Measurements from ENCODE around the gene CERS3.

The CERS3 gene

GRCh38 chr15:100526027-100526481 lies 2.7 kb downstream of the CERS3 start:
- no peak for DNase-seq

GRCh38 chr15:100525436-100525835 lies 3.3 kb downstream of the CERS3 start:
- no peak for DNase-seq

- no peak for DNase-seq
Observed at GRCh38 chr15:100524326-100524725, 4.4 kb downstream of the CERS3 start.

- no peak for DNase-seq
Observed at GRCh38 chr15:100521907-100522306, 6.8 kb downstream of the CERS3 start.

- DNase-seq: peak; percentile 10 to 13
Observed at GRCh38 chr15:100520132-100520921, 8.4 kb downstream of the CERS3 start.

GRCh38 chr15:100517846-100518245 lies 10.9 kb downstream of the CERS3 start:
- DNase-seq: no peak

- no peak for DNase-seq
Observed at GRCh38 chr15:100516643-100517512, 11.9 kb downstream of the CERS3 start.

GRCh38 chr15:100515758-100516157 lies 13.0 kb downstream of the CERS3 start:
- no peak for DNase-seq

GRCh38 chr15:100508641-100509300 lies 20.0 kb downstream of the CERS3 start:
- DNase-seq: no peak

GRCh38 chr15:100502651-100503050 lies 26.1 kb downstream of the CERS3 start:
- no peak for DNase-seq

GRCh38 chr15:100501117-100501516 lies 27.6 kb downstream of the CERS3 start:
- no peak for DNase-seq

GRCh38 chr15:100500226-100500990 lies 28.3 kb downstream of the CERS3 start:
- no peak for DNase-seq

- DNase-seq: no peak
Observed at GRCh38 chr15:100495861-100496260, 32.9 kb downstream of the CERS3 start.

GRCh38 chr15:100493213-100493612 lies 35.5 kb downstream of the CERS3 start:
- no peak for DNase-seq

- no peak for DNase-seq
Observed at GRCh38 chr15:100484443-100484842, 44.3 kb downstream of the CERS3 start.

- no peak for DNase-seq
Observed at GRCh38 chr15:100483370-100483769, 45.4 kb downstream of the CERS3 start.

- DNase-seq: no peak
Observed at GRCh38 chr15:100476805-100477204, 51.9 kb downstream of the CERS3 start.

- no peak for DNase-seq
Observed at GRCh38 chr15:100472736-100473135, 56.0 kb downstream of the CERS3 start.

GRCh38 chr15:100471933-100472332 lies 56.8 kb downstream of the CERS3 start:
- DNase-seq: no peak

GRCh38 chr15:100468285-100468684 lies 60.5 kb downstream of the CERS3 start:
- DNase-seq: no peak

- no peak for DNase-seq
Observed at GRCh38 chr15:100466073-100466472, 62.7 kb downstream of the CERS3 start.

GRCh38 chr15:100464888-100465287 lies 63.9 kb downstream of the CERS3 start:
- DNase-seq: no peak

GRCh38 chr15:100464256-100464655 lies 64.5 kb downstream of the CERS3 start:
- DNase-seq: no peak
